B cell (primary cell): ENCODE data around the gene PHRF1. TPM values are rescaled to one million over a fixed set of nuclear protein-coding genes. Genes with fewer than 3 reads are reported as not detected.

ENCODE experiments used
- ATAC-seq: fragments of 200-7000 bp; cut with Tn5 transposase; one replicate; pipeline ENCODE4 v1.10.0; 2021; ENCODE audit warnings: low read depth, mild to moderate bottlenecking, moderate number of reproducible peaks, moderate library complexity
- CTCF ChIA-PET: fragments of 350-600 bp; sonication (Branson Sonifier 250); formaldehyde crosslinking; loops from one replicate; lab custom pipeline; 2021; ENCODE audit warnings: antibody characterized with exemption, inconsistent platforms; lab: Charles Lee
- POLR2A ChIA-PET: fragments of 350-600 bp; sonication (Branson Sonifier 250); formaldehyde crosslinking; loops from one replicate; lab custom pipeline; 2021; ENCODE audit warnings: antibody characterized with exemption; lab: Charles Lee
- DNase-seq: peaks from one replicate; pipeline ENCODE4 v3.0.0; 2013
- H2AFZ ChIP-seq: 2 replicates; pipeline ENCODE4 v1.6.1; 2012; ENCODE audit warnings: mild to moderate bottlenecking, low read depth, low read length; ENCODE audit not compliant: insufficient read depth, poor library complexity, severe bottlenecking
- H3K27ac ChIP-seq, 2 donors: 1 replicate in 1 of 2; 2 replicates in 1 of 2; pipeline ENCODE4 v1.5.1; 2012 to 2013; ENCODE audit warnings: low read length in 2 of 2, mild to moderate bottlenecking in 2 of 2, moderate library complexity in 1 of 2
- H3K27me3 ChIP-seq, 4 experiments: fragments of 200-600 bp in 1 of 4; sonication (generic) in 1 of 4; replicated peaks in 1 of 4; 1 replicate in 2 of 4; 2 replicates in 2 of 4; pipeline versions ENCODE4 v1.6.1 to v1.7.0; 2013 to 2016; ENCODE audit warnings: low read length in 3 of 4, mild to moderate bottlenecking in 2 of 4, mixed read lengths in 1 of 4, moderate library complexity in 1 of 4; ENCODE audit not compliant: insufficient read depth in 4 of 4, control insufficient read depth in 3 of 4; ENCODE audit errors: control extremely low read depth in 1 of 4
- H3K36me3 ChIP-seq, 2 experiments: replicated peaks in 1 of 2; 1 replicate in 1 of 2; 2 replicates in 1 of 2; pipeline versions ENCODE4 v1.6.1 to v1.7.1; 2013; ENCODE audit warnings: low read length in 1 of 2; ENCODE audit not compliant: insufficient read depth in 2 of 2, control insufficient read depth in 1 of 2; ENCODE audit errors: control extremely low read depth in 1 of 2, extremely low read depth in 1 of 2
- H3K4me1 ChIP-seq, 2 donors: fragments of 200-600 bp in 1 of 2; sonication (generic) in 1 of 2; 1 replicate in 1 of 2; 2 replicates in 1 of 2; pipeline versions ENCODE4 v1.5.1 to v1.6.1; 2013 to 2017; ENCODE audit warnings: low read length in 2 of 2; ENCODE audit not compliant: control insufficient read depth in 2 of 2, insufficient read depth in 2 of 2
- H3K4me2 ChIP-seq: replicated peaks from 2 replicates; pipeline ENCODE3; 2012; ENCODE audit warnings: mild to moderate bottlenecking, low read depth, low read length; ENCODE audit not compliant: poor library complexity, severe bottlenecking
- H3K4me3 ChIP-seq, 5 experiments: fragments of 200-600 bp in 1 of 5; sonication (generic) in 1 of 5; 1 replicate in 3 of 5; 2 replicates in 2 of 5; pipeline versions ENCODE4 v1.5.1 to v1.7.0; 2011 to 2016; ENCODE audit warnings: low read length in 4 of 5, mild to moderate bottlenecking in 4 of 5, low read depth in 2 of 5, control low read depth in 1 of 5, moderate library complexity in 1 of 5; ENCODE audit not compliant: insufficient read depth in 1 of 5; ENCODE audit errors: control extremely low read depth in 1 of 5, extremely low read depth in 1 of 5
- H3K79me2 ChIP-seq: fragments of 200-600 bp; sonication (generic); one replicate; pipeline ENCODE4 v1.6.0; 2016; ENCODE audit warnings: low read length; ENCODE audit not compliant: control insufficient read depth, insufficient read depth
- H3K9ac ChIP-seq: fragments of 200-600 bp; sonication (generic); 2 replicates; pipeline ENCODE4 v1.6.1; 2017; ENCODE audit warnings: mild to moderate bottlenecking, low read length, moderate library complexity
- H3K9me3 ChIP-seq, 3 donors: one replicate each; pipeline versions ENCODE4 v1.6.1 to v1.7.1; 2013; ENCODE audit warnings: low read length in 2 of 3; ENCODE audit not compliant: control insufficient read depth in 2 of 3, insufficient read depth in 1 of 3; ENCODE audit errors: control extremely low read depth in 1 of 3
- H4K20me1 ChIP-seq: 2 replicates; pipeline ENCODE4 v1.6.0; 2012; ENCODE audit warnings: mild to moderate bottlenecking, low read length; ENCODE audit not compliant: insufficient read depth, control insufficient read depth, poor library complexity, severe bottlenecking
- H3K27ac Mint-ChIP-seq: one replicate; pipeline ENCODE4 v1.8.0; 2021; ENCODE audit warnings: mixed read lengths
- H3K27me3 Mint-ChIP-seq: one replicate; pipeline ENCODE4 v1.8.0; 2021; ENCODE audit warnings: mixed read lengths
- H3K4me1 Mint-ChIP-seq: one replicate; pipeline ENCODE4 v1.8.0; 2021; ENCODE audit warnings: mixed read lengths
- H3K4me3 Mint-ChIP-seq: one replicate; pipeline ENCODE4 v1.8.0; 2021; ENCODE audit warnings: mixed read lengths
- H3K9me3 Mint-ChIP-seq: one replicate; pipeline ENCODE4 v1.8.0; 2022; ENCODE audit warnings: mixed read lengths; ENCODE audit not compliant: insufficient read depth
- EZH2 ChIP-seq: IDR thresholded peaks from 2 replicates; pipeline ENCODE4 v1.6.1; 2012; ENCODE audit warnings: borderline replicate concordance, low read depth, mild to moderate bottlenecking, moderate library complexity, low read length; ENCODE audit not compliant: insufficient read depth, poor library complexity, severe bottlenecking
- WGBS: methylation state at CpG from one replicate; pipeline ENCODE4 v1.1.5; 2013; ENCODE audit warnings: missing lambda C conversion rate; ENCODE audit not compliant: insufficient coverage; 5-methylcytosine and 5-hydroxymethylcytosine counted together
- intact Hi-C: fragments of 100-400 bp; cut with micrococcal nuclease; formaldehyde crosslinking; loops from one replicate; pipeline ENCODE4 v1.10.0; 2022
- polyA plus RNA-seq: library from polyadenylated mRNA; depleted of rRNA; stranded (reverse); fragments of >200 nt; gene quantifications from 2 replicates; pipeline ENCODE4 v1.2.3, GENCODE V29; 2012
- total RNA-seq, 2 donors: library from RNA; stranded (reverse); fragments of 120-200 nt in 1 of 2; gene quantifications; 1 replicate in 1 of 2; 2 replicates in 1 of 2; pipeline versions ENCODE4 v1.2.3 to v1.2.4, GENCODE V29; 2013 to 2022
- TF ChIP-seq, protein P1 (sequence below): fragments of 200-600 bp; IDR thresholded peaks from one replicate; pipeline ENCODE4 v1.8.0; 2022; ENCODE audit warnings: antibody characterized with exemption, mild to moderate bottlenecking

The PHRF1 gene
- total and polyA plus RNA-seq, 2 donors (not counting 1 experiment from before 2014, with no cell fraction given), result 22.3 to 57.9 TPM

DNA sequence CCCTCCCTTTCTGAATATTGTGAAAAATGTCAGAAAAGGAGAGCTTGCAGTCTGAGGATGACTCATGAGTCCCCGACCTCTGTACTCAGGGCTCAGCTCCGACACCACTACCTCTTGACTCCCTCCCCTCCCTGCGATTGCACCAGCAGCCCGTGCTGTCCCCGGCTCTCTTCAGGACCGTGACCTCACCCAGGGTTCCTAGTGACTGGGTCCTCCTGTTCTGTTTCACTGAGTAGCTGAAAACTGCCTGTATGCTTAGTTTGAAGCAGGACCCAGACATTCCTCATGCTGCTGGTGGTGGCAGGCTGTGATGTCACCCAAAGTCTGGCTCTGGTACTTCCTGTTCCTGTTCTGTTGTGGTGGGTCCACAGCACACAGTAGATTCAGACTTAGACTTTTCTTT, 11.7 kb downstream of the PHRF1 start:
- H3K9me3 Mint-ChIP-seq, result no peaks in the 10 kb centered on the region
- no peaks in the 10 kb centered on the region for H3K4me1 Mint-ChIP-seq
- WGBS, result 94% methylated on average over 5 of the region's 6 CpGs
- DNase-seq (no peak), ATAC-seq (peak; percentile 31)
- POLR2A ChIA-PET, result interaction anchor here (0.6 to 0.7 kb wide), 2 partner anchors 27 to 347 kb away, joined by 4 to 7 read pairs; no protein-coding TSS in a partner anchor
- H3K4me3 Mint-ChIP-seq, result no peak overlapping the region
- H3K9ac ChIP-seq, result no peak overlapping the region
- no peak overlapping the region for H3K4me2 ChIP-seq
- peaks cover 0 to 69% of the 10 kb centered on the region in 2 experiments for H3K36me3 ChIP-seq
- no peaks in the 10 kb centered on the region for H3K9me3 ChIP-seq
- no peak overlapping the region for H3K27ac ChIP-seq
- H3K27me3 Mint-ChIP-seq, result no peaks in the 10 kb centered on the region
- no peaks in the 10 kb centered on the region for H3K27me3 ChIP-seq
- peaks cover 61% of the 10 kb centered on the region for H3K79me2 ChIP-seq
- H2AFZ ChIP-seq, result no peak overlapping the region
- CTCF ChIA-PET, result no interaction called here
- no peak overlapping the region for H3K27ac Mint-ChIP-seq
- peaks cover 0 to 3% of the 10 kb centered on the region in 2 donors for H3K4me1 ChIP-seq
- intact Hi-C loops, result no loop called here
- H4K20me1 ChIP-seq, result peaks cover 75% of the 10 kb centered on the region
- no peak overlapping the region for H3K4me3 ChIP-seq
- TF ChIP-seq, protein P1, sequence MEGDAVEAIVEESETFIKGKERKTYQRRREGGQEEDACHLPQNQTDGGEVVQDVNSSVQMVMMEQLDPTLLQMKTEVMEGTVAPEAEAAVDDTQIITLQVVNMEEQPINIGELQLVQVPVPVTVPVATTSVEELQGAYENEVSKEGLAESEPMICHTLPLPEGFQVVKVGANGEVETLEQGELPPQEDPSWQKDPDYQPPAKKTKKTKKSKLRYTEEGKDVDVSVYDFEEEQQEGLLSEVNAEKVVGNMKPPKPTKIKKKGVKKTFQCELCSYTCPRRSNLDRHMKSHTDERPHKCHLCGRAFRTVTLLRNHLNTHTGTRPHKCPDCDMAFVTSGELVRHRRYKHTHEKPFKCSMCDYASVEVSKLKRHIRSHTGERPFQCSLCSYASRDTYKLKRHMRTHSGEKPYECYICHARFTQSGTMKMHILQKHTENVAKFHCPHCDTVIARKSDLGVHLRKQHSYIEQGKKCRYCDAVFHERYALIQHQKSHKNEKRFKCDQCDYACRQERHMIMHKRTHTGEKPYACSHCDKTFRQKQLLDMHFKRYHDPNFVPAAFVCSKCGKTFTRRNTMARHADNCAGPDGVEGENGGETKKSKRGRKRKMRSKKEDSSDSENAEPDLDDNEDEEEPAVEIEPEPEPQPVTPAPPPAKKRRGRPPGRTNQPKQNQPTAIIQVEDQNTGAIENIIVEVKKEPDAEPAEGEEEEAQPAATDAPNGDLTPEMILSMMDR, result no peak
- TF ChIP-seq EZH2, result no peak

GRCh38 chr11:589798-590197, 13.5 kb downstream of the PHRF1 start:
- H3K4me3 ChIP-seq, result no peak overlapping the region
- no peak overlapping the region for H2AFZ ChIP-seq
- H3K4me1 Mint-ChIP-seq, result no peaks in the 10 kb centered on the region
- no peaks in the 10 kb centered on the region for H3K27me3 Mint-ChIP-seq
- no peak overlapping the region for H3K27ac Mint-ChIP-seq
- H3K27ac ChIP-seq, result no peak overlapping the region
- peaks cover 0 to 76% of the 10 kb centered on the region in 2 experiments for H3K36me3 ChIP-seq
- TF ChIP-seq, protein P1, result no peak
- no peak for TF ChIP-seq EZH2
- no peak overlapping the region for H3K4me2 ChIP-seq
- POLR2A ChIA-PET, result no interaction called here
- no peak overlapping the region for H3K9ac ChIP-seq
- H3K9me3 Mint-ChIP-seq, result no peaks in the 10 kb centered on the region
- H3K4me3 Mint-ChIP-seq, result no peak overlapping the region
- peaks cover 0 to 3% of the 10 kb centered on the region in 2 donors for H3K4me1 ChIP-seq
- H3K79me2 ChIP-seq, result peaks cover 52% of the 10 kb centered on the region
- ATAC-seq (no peak), DNase-seq (no peak)
- WGBS, result 94% methylated on average over 26 of the region's 26 CpGs
- CTCF ChIA-PET, result no interaction called here
- no peaks in the 10 kb centered on the region for H3K27me3 ChIP-seq
- H3K9me3 ChIP-seq, result no peaks in the 10 kb centered on the region
- intact Hi-C loops, result no loop called here
- peaks cover 74% of the 10 kb centered on the region for H4K20me1 ChIP-seq
